Measurements from ENCODE around the gene GJA9.
"Not testable (repeated sequence)": the region's sequence is repeated elsewhere in the genome, so short reads cannot be mapped to it uniquely, and the experiment has no call there.

The GJA9 gene

DNA sequence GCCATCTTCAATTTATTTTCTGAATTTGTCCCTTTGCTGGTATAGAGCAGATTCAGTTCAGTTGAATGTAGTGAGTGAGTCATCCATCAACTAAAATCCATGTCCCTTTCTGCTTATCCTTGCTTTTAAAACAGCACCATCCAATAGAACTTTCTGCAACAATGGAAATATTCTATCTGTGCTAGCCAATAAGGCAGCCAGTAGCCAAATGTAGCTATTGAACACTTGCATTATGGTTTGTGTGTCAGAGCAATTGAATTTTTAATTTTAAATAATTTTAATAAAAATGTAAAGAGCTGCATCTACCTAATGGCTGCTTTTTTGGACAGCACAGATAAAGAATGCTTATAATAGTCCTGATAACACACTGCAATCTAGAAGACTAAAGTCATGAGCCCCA is at the start of gene GJA9:
GJA9 (minus strand) TSS at position 101 of the 400 bp plus-strand sequence. CDS start 5,489 bp downstream, outside the sequence.
- no peak within 1 kb of the TSS for H3K27ac Mint-ChIP-seq
- H3K4me1 Mint-ChIP-seq (ENCODE audit: low read depth), result no peaks in the 10 kb centered on the region
- H3K4me3 Mint-ChIP-seq, result no peak within 1 kb of the TSS
- H3K27me3 Mint-ChIP-seq, result no peaks in the 10 kb centered on the region
- no peaks in the 10 kb centered on the region for H3K36me3 Mint-ChIP-seq
- H3K9me3 Mint-ChIP-seq (ENCODE audit: low read depth), result no peaks in the 10 kb centered on the region

DNA sequence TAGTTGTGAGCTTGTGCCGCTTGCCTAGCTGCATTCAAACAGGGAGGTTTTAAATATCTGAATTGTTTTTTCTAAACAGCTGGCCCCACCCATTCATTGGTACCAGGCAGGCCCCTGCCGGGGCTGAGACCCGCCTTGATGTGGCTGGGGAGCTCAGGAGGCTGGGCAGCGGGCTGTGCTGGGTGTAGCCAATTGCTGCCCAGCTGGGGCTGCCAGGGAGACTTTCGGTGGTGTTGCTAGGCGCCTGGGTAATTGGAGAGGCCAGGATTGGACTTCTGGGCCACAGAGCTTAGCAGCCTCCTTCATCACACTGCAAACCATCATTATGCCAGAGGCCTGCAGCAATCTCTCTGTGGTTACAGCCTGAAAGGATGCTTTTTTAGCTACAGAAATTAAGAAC is 48.1 kb upstream of the GJA9 start:
- no peak overlapping the region for H3K4me3 Mint-ChIP-seq
- no peaks in the 10 kb centered on the region for H3K27me3 Mint-ChIP-seq
- H3K36me3 Mint-ChIP-seq, result no peaks in the 10 kb centered on the region
- no peak overlapping the region for H3K27ac Mint-ChIP-seq
- H3K9me3 Mint-ChIP-seq (ENCODE audit: low read depth), result no peaks in the 10 kb centered on the region
- H3K4me1 Mint-ChIP-seq (ENCODE audit: low read depth), result no peaks in the 10 kb centered on the region

DNA sequence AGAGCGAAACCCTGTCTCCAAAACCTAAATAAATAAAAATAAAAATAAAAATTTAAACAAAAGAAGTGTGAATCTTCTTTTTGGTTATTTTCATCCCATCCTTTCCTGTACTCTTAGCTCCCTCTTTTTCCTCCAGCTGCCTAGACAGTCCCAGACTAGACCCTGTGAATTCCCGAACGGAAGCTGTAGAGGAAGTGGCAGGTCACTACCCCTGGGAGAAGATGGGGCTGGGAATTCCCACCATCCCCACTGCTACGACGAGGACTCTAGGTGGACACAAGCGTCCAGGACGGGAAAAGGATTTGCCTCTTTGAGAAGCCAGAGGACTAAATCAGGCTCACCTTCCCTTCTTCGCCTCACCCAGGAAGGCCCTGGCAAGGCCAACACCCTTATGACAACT is 47.7 kb upstream of the GJA9 start:
- no peaks in the 10 kb centered on the region for H3K9me3 Mint-ChIP-seq (ENCODE audit: low read depth)
- H3K4me1 Mint-ChIP-seq (ENCODE audit: low read depth), result no peaks in the 10 kb centered on the region
- no peak overlapping the region for H3K4me3 Mint-ChIP-seq

DNA sequence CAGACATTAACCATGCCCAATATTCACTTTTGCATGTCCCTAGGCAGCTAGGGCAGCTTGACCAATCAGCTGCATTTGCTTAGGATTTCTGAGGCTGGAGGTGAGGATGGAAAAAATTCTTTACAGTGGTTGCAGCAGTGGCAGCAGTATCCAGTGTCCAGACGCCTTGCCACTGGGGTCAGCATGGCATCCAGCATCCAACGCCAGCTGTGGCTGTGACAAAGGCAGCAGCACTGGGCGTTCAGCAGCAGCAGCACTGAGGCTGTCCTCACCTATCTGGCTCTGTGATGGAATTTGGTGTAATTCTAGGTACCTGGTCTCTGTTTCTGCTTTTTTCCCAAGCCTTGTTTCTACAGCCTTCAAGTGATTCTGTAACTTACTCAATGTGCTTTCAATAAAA is 44.7 kb upstream of the GJA9 start:
- Mint-ChIP-seq H3K27me3 (no peaks in the 10 kb centered on the region), H3K27ac (no peak overlapping the region), H3K4me1 (ENCODE audit: low read depth) (no peaks in the 10 kb centered on the region), H3K36me3 (no peaks in the 10 kb centered on the region), H3K9me3 (ENCODE audit: low read depth) (no peaks in the 10 kb centered on the region), H3K4me3 (no peak overlapping the region)

More for the DNA sequence above, 47.7 kb upstream of the GJA9 start:
- Mint-ChIP-seq H3K27ac (no peak overlapping the region), H3K27me3 (no peaks in the 10 kb centered on the region), H3K36me3 (no peaks in the 10 kb centered on the region)

DNA sequence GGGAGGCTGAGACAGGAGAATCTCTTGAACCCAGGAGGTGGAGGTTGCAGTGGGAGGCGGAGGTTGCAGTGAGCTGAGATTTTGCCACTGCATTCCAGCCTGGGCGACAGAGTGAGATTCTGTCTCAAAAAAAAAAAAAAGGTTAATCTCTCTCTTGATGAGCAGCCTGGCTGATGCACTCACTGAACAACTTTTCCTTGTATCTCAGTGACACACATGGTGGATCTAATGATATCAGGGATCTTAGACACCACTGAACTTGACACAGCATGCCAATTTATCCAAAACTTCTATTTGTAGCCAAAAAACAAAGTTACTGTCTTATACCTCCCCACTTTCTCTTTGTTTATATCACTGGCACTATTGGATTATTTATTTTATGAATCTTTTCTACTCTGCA is 44.0 kb upstream of the GJA9 start:
- no peaks in the 10 kb centered on the region for H3K4me1 Mint-ChIP-seq (ENCODE audit: low read depth)
- H3K4me3 Mint-ChIP-seq, result no peak overlapping the region
- no peaks in the 10 kb centered on the region for H3K27me3 Mint-ChIP-seq
- H3K36me3 Mint-ChIP-seq, result no peaks in the 10 kb centered on the region
- no peak overlapping the region for H3K27ac Mint-ChIP-seq
- no peaks in the 10 kb centered on the region for H3K9me3 Mint-ChIP-seq (ENCODE audit: low read depth)

DNA sequence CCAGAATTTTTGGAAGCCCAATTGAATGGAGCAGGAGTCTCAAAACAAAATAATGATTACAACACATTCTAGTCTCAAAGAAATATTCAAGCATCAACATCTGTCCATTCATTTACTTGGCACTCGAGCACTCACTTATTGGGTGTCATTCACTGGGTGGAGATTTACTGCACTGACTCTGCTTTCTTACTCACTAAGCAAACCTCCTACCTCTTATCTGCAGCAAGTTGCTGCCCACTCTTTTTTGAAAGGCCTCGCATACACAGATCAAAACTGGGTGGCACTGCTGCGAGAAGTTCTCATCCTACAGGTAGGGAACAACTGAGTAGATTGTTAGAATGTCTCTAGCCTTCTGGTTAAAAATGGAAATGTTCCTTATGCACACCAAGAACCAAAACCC is 42.2 kb upstream of the GJA9 start:
- no peaks in the 10 kb centered on the region for H3K36me3 Mint-ChIP-seq
- H3K27ac Mint-ChIP-seq, result no peak overlapping the region
- no peaks in the 10 kb centered on the region for H3K4me1 Mint-ChIP-seq (ENCODE audit: low read depth)
- H3K9me3 Mint-ChIP-seq (ENCODE audit: low read depth), result no peaks in the 10 kb centered on the region
- H3K27me3 Mint-ChIP-seq, result no peaks in the 10 kb centered on the region
- no peak overlapping the region for H3K4me3 Mint-ChIP-seq

DNA sequence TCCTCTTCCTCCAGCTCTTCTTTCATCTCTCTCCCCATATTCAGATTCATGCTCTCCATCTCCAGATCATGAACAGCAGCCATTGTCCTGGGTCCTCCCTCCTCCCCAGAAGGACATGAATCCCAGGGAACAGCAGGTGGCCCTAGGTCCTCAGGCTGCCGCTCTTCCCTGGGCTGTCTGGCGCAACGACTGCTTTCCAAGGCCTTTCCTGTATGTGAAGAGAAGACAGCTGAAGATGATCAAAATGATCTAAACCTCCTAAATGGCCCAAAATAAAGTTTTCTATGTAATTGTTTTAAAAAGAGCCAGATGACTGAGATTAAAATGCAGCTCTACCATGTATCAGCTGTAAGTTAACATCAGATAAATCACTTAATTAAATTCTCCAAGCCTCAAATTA is 37.7 kb upstream of the GJA9 start:
- Mint-ChIP-seq H3K27me3 (no peaks in the 10 kb centered on the region), H3K9me3 (ENCODE audit: low read depth) (no peaks in the 10 kb centered on the region), H3K4me3 (no peak overlapping the region), H3K27ac (no peak overlapping the region), H3K4me1 (ENCODE audit: low read depth) (no peaks in the 10 kb centered on the region), H3K36me3 (peaks cover 2% of the 10 kb centered on the region)

DNA sequence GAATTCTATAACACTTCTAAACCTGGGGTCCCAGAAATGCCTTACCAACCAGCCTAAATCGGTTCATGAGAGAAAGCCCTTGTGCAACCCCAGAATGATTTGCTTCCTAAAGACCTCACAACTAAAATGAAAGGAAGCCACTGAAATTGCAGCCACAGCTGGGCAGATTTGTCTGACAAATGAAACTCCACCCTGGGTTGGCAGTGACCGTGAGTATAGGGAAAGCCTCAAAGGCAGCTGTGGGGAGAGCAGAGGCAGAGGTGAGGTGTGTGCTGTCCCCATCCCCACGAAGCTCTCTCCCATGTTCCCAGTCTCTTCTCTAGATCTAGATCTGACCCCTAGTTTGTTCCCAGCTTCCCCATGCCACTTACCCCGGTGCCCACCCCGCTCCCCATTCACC is 37.2 kb upstream of the GJA9 start:
- no peak overlapping the region for H3K4me3 Mint-ChIP-seq
- H3K4me1 Mint-ChIP-seq (ENCODE audit: low read depth), result no peaks in the 10 kb centered on the region
- no peak overlapping the region for H3K27ac Mint-ChIP-seq
- no peaks in the 10 kb centered on the region for H3K27me3 Mint-ChIP-seq
- no peaks in the 10 kb centered on the region for H3K9me3 Mint-ChIP-seq (ENCODE audit: low read depth)
- peaks cover 2% of the 10 kb centered on the region for H3K36me3 Mint-ChIP-seq

DNA sequence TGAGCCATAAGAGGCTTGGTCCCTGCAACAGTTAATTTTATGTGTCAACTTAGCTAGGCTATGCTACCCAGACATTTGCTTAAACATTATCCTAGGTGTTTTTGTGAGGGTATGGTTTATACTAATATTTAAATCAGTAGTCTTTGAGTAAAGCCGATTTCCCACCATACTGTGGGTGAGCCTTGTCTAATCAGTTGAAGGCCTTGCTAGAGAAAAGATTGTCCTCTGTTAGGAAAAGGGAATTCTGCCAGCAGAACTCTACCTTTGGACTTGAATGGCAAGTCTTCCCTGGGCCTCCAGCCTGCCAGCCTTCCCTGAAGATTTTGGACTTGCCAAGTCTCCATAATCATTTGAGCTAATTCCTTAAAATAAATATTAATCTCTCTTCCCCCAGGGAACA is 36.4 kb upstream of the GJA9 start:
- peaks cover 2% of the 10 kb centered on the region for H3K36me3 Mint-ChIP-seq
- no peaks in the 10 kb centered on the region for H3K9me3 Mint-ChIP-seq (ENCODE audit: low read depth)
- H3K27me3 Mint-ChIP-seq, result no peaks in the 10 kb centered on the region
- no peak overlapping the region for H3K4me3 Mint-ChIP-seq
- H3K4me1 Mint-ChIP-seq (ENCODE audit: low read depth), result no peaks in the 10 kb centered on the region
- no peak overlapping the region for H3K27ac Mint-ChIP-seq

DNA sequence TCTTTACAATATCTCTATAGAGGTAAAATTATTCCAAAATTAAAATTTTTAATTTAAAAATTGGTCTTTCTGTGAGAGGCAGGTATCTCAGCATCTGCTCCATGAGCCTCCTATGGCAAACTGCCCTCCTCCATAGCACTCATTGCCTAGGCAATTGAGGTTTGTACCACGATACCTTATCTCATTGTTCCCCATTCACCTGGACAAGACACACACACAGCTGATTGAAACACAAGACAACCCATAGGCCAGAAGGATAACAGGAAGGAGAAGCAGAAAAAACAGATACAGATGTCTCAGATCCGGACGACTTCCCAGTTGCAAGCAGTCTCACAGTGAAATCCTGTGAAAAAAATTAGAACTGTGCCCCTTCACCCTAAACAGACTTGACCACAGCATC is 36.0 kb upstream of the GJA9 start:
- no peaks in the 10 kb centered on the region for H3K4me1 Mint-ChIP-seq (ENCODE audit: low read depth)
- no peaks in the 10 kb centered on the region for H3K9me3 Mint-ChIP-seq (ENCODE audit: low read depth)
- no peak overlapping the region for H3K27ac Mint-ChIP-seq
- no peaks in the 10 kb centered on the region for H3K27me3 Mint-ChIP-seq
- no peak overlapping the region for H3K4me3 Mint-ChIP-seq
- peaks cover 2% of the 10 kb centered on the region for H3K36me3 Mint-ChIP-seq

DNA sequence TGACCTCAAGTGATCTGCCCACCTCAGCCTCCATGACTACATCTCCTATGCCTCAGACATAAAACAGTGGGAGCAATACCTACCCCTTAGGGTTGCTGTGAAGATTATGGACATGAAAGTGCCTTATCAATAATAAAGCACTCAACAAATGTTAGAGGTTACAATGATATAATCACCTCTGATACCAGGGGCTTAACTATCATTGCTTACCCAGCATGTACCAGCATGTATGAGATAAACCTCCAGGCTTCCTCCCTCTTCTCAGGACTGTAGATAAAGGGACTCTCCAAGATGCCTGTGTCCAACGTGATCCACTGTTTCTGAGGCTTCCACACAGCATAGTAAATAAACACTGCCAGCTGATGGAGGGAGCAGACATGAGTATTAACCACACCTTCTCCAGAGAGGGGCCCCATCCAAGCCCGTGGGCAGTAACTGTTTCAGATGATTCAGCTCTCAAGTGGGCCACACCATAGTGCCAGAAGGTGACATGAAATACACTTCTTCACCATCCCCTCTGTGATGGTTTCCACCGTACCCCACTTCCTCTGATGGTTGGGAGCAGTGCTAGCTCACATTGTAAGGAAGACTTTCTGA is 34.1 kb upstream of the GJA9 start:
- Mint-ChIP-seq H3K4me1 (ENCODE audit: low read depth) (no peaks in the 10 kb centered on the region), H3K27me3 (no peaks in the 10 kb centered on the region), H3K9me3 (ENCODE audit: low read depth) (no peaks in the 10 kb centered on the region), H3K4me3 (no peak overlapping the region), H3K36me3 (peaks cover 2% of the 10 kb centered on the region), H3K27ac (no peak overlapping the region)

DNA sequence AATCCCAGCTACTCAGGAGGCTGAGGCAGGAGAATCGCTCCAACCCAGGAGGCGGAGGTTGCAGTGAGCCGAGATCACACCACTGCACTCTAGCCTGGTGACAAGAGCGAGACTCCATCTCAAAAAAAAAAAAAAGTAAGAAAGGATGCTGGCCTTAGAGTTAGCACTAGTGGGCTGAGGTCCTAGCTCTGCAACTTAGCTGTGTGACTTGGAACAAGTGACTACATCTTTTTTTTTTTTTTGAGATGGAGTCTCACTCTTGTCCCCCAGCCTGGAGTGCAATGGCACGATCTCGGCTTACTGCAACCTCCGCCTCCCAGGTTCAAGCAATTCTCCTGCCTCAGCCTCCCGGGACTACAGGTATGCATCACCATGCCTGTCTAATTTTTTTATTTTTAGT is 33.5 kb upstream of the GJA9 start:
- not testable (repeated sequence) for H3K9me3 Mint-ChIP-seq (ENCODE audit: low read depth); H3K36me3 Mint-ChIP-seq; H3K27ac Mint-ChIP-seq; H3K27me3 Mint-ChIP-seq; H3K4me1 Mint-ChIP-seq (ENCODE audit: low read depth); H3K4me3 Mint-ChIP-seq

DNA sequence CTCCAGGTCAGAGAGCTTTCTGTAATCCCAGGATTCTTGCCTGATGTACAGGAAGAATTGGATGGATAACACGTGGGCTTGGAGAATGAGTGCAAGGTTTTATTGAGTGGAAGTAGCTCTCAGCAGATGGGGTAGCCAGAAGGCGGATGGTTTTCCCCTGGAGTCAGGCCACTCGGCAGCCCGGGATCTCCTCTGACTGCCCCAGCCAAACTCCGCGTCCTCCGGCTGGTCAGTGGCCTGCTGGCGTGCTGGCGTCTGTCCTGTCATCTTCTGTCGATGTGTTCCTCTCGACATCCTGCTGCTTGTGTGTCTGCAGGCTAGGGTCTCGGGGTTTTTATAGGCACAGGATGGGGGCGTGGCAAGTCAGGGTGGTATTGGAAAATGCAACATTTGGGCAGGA is 27.4 kb upstream of the GJA9 start:
- H3K4me1 Mint-ChIP-seq (ENCODE audit: low read depth), result no peaks in the 10 kb centered on the region
- H3K36me3 Mint-ChIP-seq, result no peaks in the 10 kb centered on the region
- H3K4me3 Mint-ChIP-seq, result no peak overlapping the region
- H3K9me3 Mint-ChIP-seq (ENCODE audit: low read depth), result no peaks in the 10 kb centered on the region
- no peak overlapping the region for H3K27ac Mint-ChIP-seq
- H3K27me3 Mint-ChIP-seq, result no peaks in the 10 kb centered on the region

DNA sequence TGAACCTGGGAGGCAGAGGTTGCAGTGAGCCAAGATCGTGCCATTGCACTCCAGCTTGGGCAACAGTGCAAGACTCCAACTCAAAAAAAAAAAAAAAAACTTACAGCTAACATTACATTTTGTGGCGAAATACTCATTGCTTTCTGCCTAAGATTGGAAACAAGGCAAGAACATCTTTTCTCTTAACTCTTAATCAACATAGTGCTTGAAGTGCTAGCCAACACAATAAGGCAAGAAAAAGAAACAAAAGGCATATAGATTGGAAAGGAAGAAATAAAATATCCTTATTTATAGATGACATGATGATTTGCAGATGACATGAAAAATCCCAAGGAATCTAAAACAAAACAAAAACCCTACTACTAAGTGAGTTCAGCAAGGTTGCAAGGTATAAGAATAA is 24.6 kb upstream of the GJA9 start:
- Mint-ChIP-seq H3K27ac (no peak overlapping the region), H3K36me3 (no peaks in the 10 kb centered on the region)

DNA sequence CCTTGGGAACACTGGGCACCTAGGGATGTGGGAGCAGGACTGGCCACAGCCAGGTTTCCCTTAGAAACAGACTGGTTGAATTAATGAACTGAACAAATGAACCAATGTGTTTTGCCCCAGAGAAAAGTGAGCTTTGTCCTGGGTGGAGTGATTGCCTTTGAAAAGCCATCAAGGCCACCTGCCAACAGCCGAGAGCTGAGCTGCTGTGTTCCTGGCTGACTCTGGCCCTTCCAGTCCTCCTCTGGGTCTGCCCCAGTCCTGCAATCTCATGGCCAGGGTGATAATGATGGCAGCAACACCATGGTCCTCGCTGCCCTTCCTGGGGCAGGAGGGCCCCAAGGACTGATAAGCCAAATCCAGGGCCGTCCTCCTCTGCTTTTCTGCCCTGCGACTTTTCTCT is 18.2 kb upstream of the GJA9 start:
- H3K36me3 Mint-ChIP-seq, result no peaks in the 10 kb centered on the region
- no peaks in the 10 kb centered on the region for H3K9me3 Mint-ChIP-seq (ENCODE audit: low read depth)
- no peak overlapping the region for H3K27ac Mint-ChIP-seq
- no peaks in the 10 kb centered on the region for H3K4me1 Mint-ChIP-seq (ENCODE audit: low read depth)
- H3K27me3 Mint-ChIP-seq, result no peaks in the 10 kb centered on the region
- H3K4me3 Mint-ChIP-seq, result no peak overlapping the region

More for the DNA sequence above, 24.6 kb upstream of the GJA9 start:
- H3K4me3 Mint-ChIP-seq, result no peak overlapping the region
- H3K4me1 Mint-ChIP-seq (ENCODE audit: low read depth), result no peaks in the 10 kb centered on the region
- H3K27me3 Mint-ChIP-seq, result no peaks in the 10 kb centered on the region
- H3K9me3 Mint-ChIP-seq (ENCODE audit: low read depth), result no peaks in the 10 kb centered on the region

DNA sequence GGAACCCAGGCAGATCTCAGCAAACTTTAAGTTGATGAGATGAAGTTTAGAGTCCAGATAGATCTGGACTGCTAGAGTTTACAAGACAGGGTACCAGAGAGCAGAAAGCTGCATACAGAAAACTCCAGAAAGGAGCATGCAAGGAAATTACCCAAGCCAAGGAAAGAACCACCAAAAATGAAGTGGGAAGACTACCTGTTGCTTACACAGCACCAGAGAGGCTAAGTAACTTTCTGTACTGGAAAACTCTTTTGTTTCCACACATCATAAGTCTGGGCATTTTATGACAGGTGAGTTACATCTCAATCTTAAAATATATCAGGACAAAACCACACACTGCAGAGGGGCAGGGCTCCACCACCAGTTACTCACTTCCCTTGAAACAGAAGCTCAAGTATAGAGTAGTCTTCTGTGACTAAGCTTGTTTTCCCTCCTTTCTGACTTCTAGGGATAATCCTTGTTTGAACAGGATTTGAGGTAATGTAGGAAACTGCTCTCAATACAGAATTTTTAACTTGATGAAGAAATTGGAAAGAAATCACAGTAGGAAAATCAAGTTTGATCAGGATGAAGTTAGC is 17.4 kb upstream of the GJA9 start:
- Mint-ChIP-seq H3K27me3 (no peaks in the 10 kb centered on the region), H3K4me1 (ENCODE audit: low read depth) (no peaks in the 10 kb centered on the region), H3K27ac (no peak overlapping the region), H3K4me3 (no peak overlapping the region), H3K9me3 (ENCODE audit: low read depth) (no peaks in the 10 kb centered on the region), H3K36me3 (no peaks in the 10 kb centered on the region)
